ENCODE measurements around the gene FN1.

DNA sequence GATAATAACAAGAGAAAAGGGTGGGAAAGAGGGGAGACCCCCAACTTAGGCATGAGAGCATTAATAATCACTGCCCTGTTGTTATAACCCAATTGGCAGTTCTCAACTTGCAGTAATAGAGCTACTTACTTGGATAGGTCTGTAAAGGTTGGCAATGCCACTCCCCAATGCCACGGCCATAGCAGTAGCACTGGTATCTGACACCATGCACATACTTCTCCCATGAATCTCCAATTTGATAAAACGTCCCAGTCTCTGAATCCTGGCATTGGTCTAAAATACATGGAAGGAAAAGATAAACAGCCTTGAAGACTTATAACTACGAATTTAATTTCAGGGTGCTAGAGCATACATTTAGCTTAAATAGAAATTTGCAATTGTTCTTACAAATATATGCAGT, 16.8 kb downstream of the FN1 start:
- TF ChIP-seq, protein P1, sequence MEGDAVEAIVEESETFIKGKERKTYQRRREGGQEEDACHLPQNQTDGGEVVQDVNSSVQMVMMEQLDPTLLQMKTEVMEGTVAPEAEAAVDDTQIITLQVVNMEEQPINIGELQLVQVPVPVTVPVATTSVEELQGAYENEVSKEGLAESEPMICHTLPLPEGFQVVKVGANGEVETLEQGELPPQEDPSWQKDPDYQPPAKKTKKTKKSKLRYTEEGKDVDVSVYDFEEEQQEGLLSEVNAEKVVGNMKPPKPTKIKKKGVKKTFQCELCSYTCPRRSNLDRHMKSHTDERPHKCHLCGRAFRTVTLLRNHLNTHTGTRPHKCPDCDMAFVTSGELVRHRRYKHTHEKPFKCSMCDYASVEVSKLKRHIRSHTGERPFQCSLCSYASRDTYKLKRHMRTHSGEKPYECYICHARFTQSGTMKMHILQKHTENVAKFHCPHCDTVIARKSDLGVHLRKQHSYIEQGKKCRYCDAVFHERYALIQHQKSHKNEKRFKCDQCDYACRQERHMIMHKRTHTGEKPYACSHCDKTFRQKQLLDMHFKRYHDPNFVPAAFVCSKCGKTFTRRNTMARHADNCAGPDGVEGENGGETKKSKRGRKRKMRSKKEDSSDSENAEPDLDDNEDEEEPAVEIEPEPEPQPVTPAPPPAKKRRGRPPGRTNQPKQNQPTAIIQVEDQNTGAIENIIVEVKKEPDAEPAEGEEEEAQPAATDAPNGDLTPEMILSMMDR (conservative IDR thresholded peaks at IDR 0.05) = no peak
- TF ChIP-seq ZFX (IDR thresholded peaks at IDR 0.05) = no peak

All from C4-2B (cell line).